HEK293 (cell line): ENCODE measurements around the gene CSKMT.

Experiments
- CTCF ChIA-PET: fragments of 350-600 bp; formaldehyde crosslinking; extraction: SDS; loops from one replicate; lab custom pipeline; 2021; ENCODE audit warnings: antibody characterized with exemption; lab: Yijun Ruan, JAX
- POLR2A ChIA-PET: fragments of 300-600 bp; formaldehyde crosslinking; extraction: SDS; loops from one replicate; lab custom pipeline; 2020; ENCODE audit warnings: antibody characterized with exemption, inconsistent platforms; lab: Yijun Ruan, JAX
- H3K27ac ChIP-seq: fragments of 200-500 bp; sonication (Bioruptor generic); 2 replicates; pipeline ENCODE4 v1.5.1; 2014; ENCODE audit warnings: low read depth, low read length, control low read depth, inconsistent platforms; ENCODE audit errors: extremely low read depth
- H3K36me3 ChIP-seq, 2 experiments: fragments of 200-500 bp in 1 of 2; sonication (Bioruptor generic) in 1 of 2; 1 replicate in 1 of 2; 2 replicates in 1 of 2; pipeline ENCODE4 v1.5.1; 2014 to 2017; ENCODE audit warnings: inconsistent platforms in 2 of 2, low read length in 2 of 2; ENCODE audit not compliant: control insufficient read depth in 2 of 2, insufficient read depth in 1 of 2
- H3K4me1 ChIP-seq: fragments of 200-500 bp; sonication (Bioruptor generic); 2 replicates; pipeline ENCODE4 v1.5.1; 2014; ENCODE audit warnings: mild to moderate bottlenecking, low read length, inconsistent platforms; ENCODE audit not compliant: control insufficient read depth, insufficient read depth
- H3K4me3 ChIP-seq: 2 replicates; pipeline ENCODE4 v1.5.1; 2011; ENCODE audit warnings: low read depth, mild to moderate bottlenecking, control low read depth, low read length, moderate library complexity
- H3K9me3 ChIP-seq: fragments of 200-500 bp; sonication (Bioruptor generic); 2 replicates; pipeline ENCODE4 v1.5.1; 2014; ENCODE audit warnings: low read depth, low read length, inconsistent platforms; ENCODE audit not compliant: control insufficient read depth, insufficient read depth
- GLI4 ChIP-seq: fragments of 450-650 bp; formaldehyde crosslinking; IDR thresholded peaks from 2 replicates; pipeline ENCODE4 v1.5.1; 2016; ENCODE audit warnings: missing biosample characterization, missing genetic modification characterization
- KLF9 ChIP-seq: fragments of 450-650 bp; formaldehyde crosslinking; IDR thresholded peaks from 2 replicates; pipeline ENCODE4 v1.5.1; 2016; ENCODE audit warnings: missing biosample characterization, missing genetic modification characterization, low read depth
- MZF1 ChIP-seq: fragments of 450-650 bp; formaldehyde crosslinking; IDR thresholded peaks from 2 replicates; pipeline ENCODE4 v1.5.1; 2017; ENCODE audit warnings: missing biosample characterization, missing genetic modification characterization, borderline replicate concordance
- PATZ1 ChIP-seq: fragments of 450-650 bp; formaldehyde crosslinking; IDR thresholded peaks from 2 replicates; pipeline ENCODE4 v1.5.1; 2016; ENCODE audit warnings: missing biosample characterization, missing genetic modification characterization
- SCRT2 ChIP-seq: fragments of 450-650 bp; formaldehyde crosslinking; IDR thresholded peaks from 2 replicates; pipeline ENCODE4 v1.5.1; 2016; ENCODE audit warnings: missing biosample characterization, missing genetic modification characterization
- TSHZ1 ChIP-seq: fragments of 450-650 bp; formaldehyde crosslinking; IDR thresholded peaks from 2 replicates; pipeline ENCODE4 v1.5.1; 2016; ENCODE audit warnings: missing biosample characterization, missing genetic modification characterization, borderline replicate concordance
- ZFP3 ChIP-seq: fragments of 450-650 bp; formaldehyde crosslinking; IDR thresholded peaks from 2 replicates; pipeline ENCODE4 v1.5.1; 2016; ENCODE audit warnings: low read depth, missing biosample characterization, missing genetic modification characterization
- ZNF146 ChIP-seq: fragments of 450-650 bp; formaldehyde crosslinking; IDR thresholded peaks from 2 replicates; pipeline ENCODE4 v1.5.1; 2016; ENCODE audit warnings: missing biosample characterization, missing genetic modification characterization
- ZNF175 ChIP-seq: fragments of 450-650 bp; formaldehyde crosslinking; IDR thresholded peaks from 2 replicates; pipeline ENCODE4 v1.5.1; 2016; ENCODE audit warnings: missing biosample characterization, missing genetic modification characterization
- ZNF211 ChIP-seq: fragments of 450-650 bp; formaldehyde crosslinking; IDR thresholded peaks from 2 replicates; pipeline ENCODE4 v1.5.1; 2016; ENCODE audit warnings: low read depth, missing biosample characterization, missing genetic modification characterization
- ZNF335 ChIP-seq: fragments of 450-650 bp; formaldehyde crosslinking; conservative IDR thresholded peaks from 2 replicates; pipeline ENCODE4 v1.5.1; 2016; ENCODE audit warnings: missing biosample characterization, missing genetic modification characterization
- ZNF404 ChIP-seq: fragments of 450-650 bp; formaldehyde crosslinking; IDR thresholded peaks from 2 replicates; pipeline ENCODE4 v1.5.1; 2017; ENCODE audit warnings: missing biosample characterization, missing genetic modification characterization
- ZNF561 ChIP-seq: fragments of 450-650 bp; IDR thresholded peaks from 2 replicates; pipeline ENCODE4 v1.5.1; 2018; ENCODE audit warnings: missing biosample characterization, missing genetic modification characterization, borderline replicate concordance
- ZNF596 ChIP-seq: fragments of 450-650 bp; IDR thresholded peaks from 2 replicates; pipeline ENCODE4 v1.5.0; 2018; ENCODE audit warnings: missing biosample characterization, mild to moderate bottlenecking, missing genetic modification characterization, moderate library complexity
- ZNF621 ChIP-seq: fragments of 450-650 bp; formaldehyde crosslinking; IDR thresholded peaks from 2 replicates; pipeline ENCODE4 v1.5.1; 2017; ENCODE audit warnings: missing biosample characterization, missing genetic modification characterization
- ZNF626 ChIP-seq: fragments of 450-650 bp; sonication (Bioruptor Pico); formaldehyde crosslinking; IDR thresholded peaks from 2 replicates; pipeline ENCODE4 v1.5.1; 2018; ENCODE audit warnings: missing biosample characterization, missing genetic modification characterization, inconsistent platforms
- ZNF658 ChIP-seq: fragments of 450-650 bp; formaldehyde crosslinking; IDR thresholded peaks from 2 replicates; pipeline ENCODE4; 2016; ENCODE audit warnings: missing biosample characterization, missing genetic modification characterization
- ZNF785 ChIP-seq: fragments of 450-650 bp; formaldehyde crosslinking; IDR thresholded peaks from 2 replicates; pipeline ENCODE4 v1.5.1; 2016; ENCODE audit warnings: missing biosample characterization, missing genetic modification characterization
- ZNF792 ChIP-seq: fragments of 450-650 bp; formaldehyde crosslinking; IDR thresholded peaks from 2 replicates; pipeline ENCODE4 v1.5.1; 2016; ENCODE audit warnings: missing biosample characterization, missing genetic modification characterization
- ZSCAN5A ChIP-seq: fragments of 450-650 bp; formaldehyde crosslinking; IDR thresholded peaks from 2 replicates; pipeline ENCODE4 v1.5.1; 2016; ENCODE audit warnings: missing biosample characterization, missing genetic modification characterization
- TF ChIP-seq, protein P1 (sequence below): fragments of 450-650 bp; formaldehyde crosslinking; IDR thresholded peaks from 2 replicates; pipeline ENCODE4 v1.5.1; 2016; ENCODE audit warnings: missing biosample characterization, missing genetic modification characterization
- TF ChIP-seq, protein P2 (sequence below): fragments of 450-650 bp; IDR thresholded peaks from 2 replicates; pipeline ENCODE4 v1.5.1; 2018; ENCODE audit warnings: missing biosample characterization, mild to moderate bottlenecking, missing genetic modification characterization
- TF ChIP-seq, protein P3 (sequence below): fragments of 450-650 bp; formaldehyde crosslinking; IDR thresholded peaks from 2 replicates; pipeline ENCODE4 v1.5.1; 2016; ENCODE audit warnings: missing biosample characterization, missing genetic modification characterization, low read depth

Gene CSKMT

GRCh38 chr11:62707277-62707861 is 42.3 kb downstream of the CSKMT start, which contains the start of the genes BSCL2 and GNG3:
Gene BSCL2, minus strand, starts transcription at chr11:62707424. Its CDS starts 229 bp downstream, at chr11:62707195.
Gene GNG3, plus strand, starts transcription at chr11:62707676. Its CDS starts 620 bp downstream, at chr11:62708296.
- POLR2A ChIA-PET: interaction anchor here (0.8 to 3.7 kb wide), 13 partner anchors 8 to 134 kb away, joined by 3 to 34 read pairs (median 11); partner anchors contain the start of genes HNRNPUL2, LBHD1, MTA2 and STX5
- peak within 1 kb of the TSS; percentile 62 for H3K27ac ChIP-seq
- TF ChIP-seq KLF9 (tag by site-specific recombination) (0 out of 2 replicates have a peak, but pooled peaks have one; percentile 19), MZF1 (tag by site-specific recombination) (no peak), ZNF792 (tag by site-specific recombination) (no peak), SCRT2 (tag by site-specific recombination) (no peak), ZSCAN5A (no peak), GLI4 (tag by site-specific recombination) (no peak), ZNF596 (tag by site-specific recombination) (no peak), PATZ1 (tag by site-specific recombination) (peak; percentile 68), ZNF621 (tag by site-specific recombination) (no peak), ZFP3 (tag by site-specific recombination) (no peak), ZNF146 (tag by site-specific recombination) (no peak), TSHZ1 (tag by site-specific recombination) (no peak), ZNF211 (tag by site-specific recombination) (no peak), ZNF561 (tag by site-specific recombination) (peak; percentile 66; the same call in 1 of the 2 replicates), ZNF404 (tag by site-specific recombination) (no peak), ZNF175 (tag by site-specific recombination) (no peak), ZNF785 (tag by site-specific recombination) (no peak), ZNF658 (tag by site-specific recombination) (no peak), ZNF626 (tag by site-specific recombination) (no peak), ZNF335 (tag by site-specific recombination) (no peak)
- TF ChIP-seq, protein P1, sequence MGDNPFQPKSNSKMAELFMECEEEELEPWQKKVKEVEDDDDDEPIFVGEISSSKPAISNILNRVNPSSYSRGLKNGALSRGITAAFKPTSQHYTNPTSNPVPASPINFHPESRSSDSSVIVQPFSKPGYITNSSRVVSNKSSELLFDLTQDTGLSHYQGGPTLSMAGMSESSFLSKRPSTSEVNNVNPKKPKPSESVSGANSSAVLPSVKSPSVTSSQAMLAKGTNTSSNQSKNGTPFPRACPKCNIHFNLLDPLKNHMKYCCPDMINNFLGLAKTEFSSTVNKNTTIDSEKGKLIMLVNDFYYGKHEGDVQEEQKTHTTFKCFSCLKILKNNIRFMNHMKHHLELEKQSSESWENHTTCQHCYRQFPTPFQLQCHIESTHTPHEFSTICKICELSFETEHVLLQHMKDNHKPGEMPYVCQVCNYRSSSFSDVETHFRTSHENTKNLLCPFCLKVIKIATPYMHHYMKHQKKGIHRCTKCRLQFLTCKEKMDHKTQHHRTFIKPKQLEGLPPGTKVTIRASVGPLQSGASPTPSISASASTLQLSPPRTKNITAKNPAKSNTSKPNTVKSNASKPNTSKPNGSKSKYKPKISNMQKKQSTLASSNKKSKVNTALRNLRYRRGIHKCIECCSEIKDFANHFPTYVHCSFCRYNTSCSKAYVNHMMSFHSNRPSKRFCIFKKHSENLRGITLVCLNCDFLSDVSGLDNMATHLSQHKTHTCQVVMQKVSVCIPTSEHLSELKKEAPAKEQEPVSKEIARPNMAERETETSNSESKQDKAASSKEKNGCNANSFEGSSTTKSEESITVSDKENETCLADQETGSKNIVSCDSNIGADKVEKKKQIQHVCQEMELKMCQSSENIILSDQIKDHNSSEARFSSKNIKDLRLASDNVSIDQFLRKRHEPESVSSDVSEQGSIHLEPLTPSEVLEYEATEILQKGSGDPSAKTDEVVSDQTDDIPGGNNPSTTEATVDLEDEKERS (tag by site-specific recombination): no peak
- TF ChIP-seq, protein P2, sequence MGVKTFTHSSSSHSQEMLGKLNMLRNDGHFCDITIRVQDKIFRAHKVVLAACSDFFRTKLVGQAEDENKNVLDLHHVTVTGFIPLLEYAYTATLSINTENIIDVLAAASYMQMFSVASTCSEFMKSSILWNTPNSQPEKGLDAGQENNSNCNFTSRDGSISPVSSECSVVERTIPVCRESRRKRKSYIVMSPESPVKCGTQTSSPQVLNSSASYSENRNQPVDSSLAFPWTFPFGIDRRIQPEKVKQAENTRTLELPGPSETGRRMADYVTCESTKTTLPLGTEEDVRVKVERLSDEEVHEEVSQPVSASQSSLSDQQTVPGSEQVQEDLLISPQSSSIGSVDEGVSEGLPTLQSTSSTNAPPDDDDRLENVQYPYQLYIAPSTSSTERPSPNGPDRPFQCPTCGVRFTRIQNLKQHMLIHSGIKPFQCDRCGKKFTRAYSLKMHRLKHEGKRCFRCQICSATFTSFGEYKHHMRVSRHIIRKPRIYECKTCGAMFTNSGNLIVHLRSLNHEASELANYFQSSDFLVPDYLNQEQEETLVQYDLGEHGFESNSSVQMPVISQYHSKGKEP (tag by site-specific recombination): peak; percentile 77
- TF ChIP-seq, protein P3, sequence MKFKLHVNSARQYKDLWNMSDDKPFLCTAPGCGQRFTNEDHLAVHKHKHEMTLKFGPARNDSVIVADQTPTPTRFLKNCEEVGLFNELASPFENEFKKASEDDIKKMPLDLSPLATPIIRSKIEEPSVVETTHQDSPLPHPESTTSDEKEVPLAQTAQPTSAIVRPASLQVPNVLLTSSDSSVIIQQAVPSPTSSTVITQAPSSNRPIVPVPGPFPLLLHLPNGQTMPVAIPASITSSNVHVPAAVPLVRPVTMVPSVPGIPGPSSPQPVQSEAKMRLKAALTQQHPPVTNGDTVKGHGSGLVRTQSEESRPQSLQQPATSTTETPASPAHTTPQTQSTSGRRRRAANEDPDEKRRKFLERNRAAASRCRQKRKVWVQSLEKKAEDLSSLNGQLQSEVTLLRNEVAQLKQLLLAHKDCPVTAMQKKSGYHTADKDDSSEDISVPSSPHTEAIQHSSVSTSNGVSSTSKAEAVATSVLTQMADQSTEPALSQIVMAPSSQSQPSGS (tag by site-specific recombination): no peak

More at GRCh38 chr11:62707277-62707861, 42.3 kb downstream of the CSKMT start, which contains the start of the genes BSCL2 and GNG3:
- Histone ChIP-seq H3K4me1 (peaks cover 3% of the 10 kb centered on the region; the same call in 1 of the 2 replicates), H3K9me3 (no peaks in the 10 kb centered on the region), H3K4me3 (peak within 1 kb of the TSS; percentile 11), H3K36me3 (peaks cover 1 to 89% of the 10 kb centered on the region in 2 experiments)
- CTCF ChIA-PET: interaction anchor here (0.5 to 1.2 kb wide), 2 partner anchors 39 to 62 kb away, joined by 3 read pairs; no protein-coding TSS in a partner anchor
